ENCODE measurements around the gene KRTAP2-3.

The KRTAP2-3 gene

DNA sequence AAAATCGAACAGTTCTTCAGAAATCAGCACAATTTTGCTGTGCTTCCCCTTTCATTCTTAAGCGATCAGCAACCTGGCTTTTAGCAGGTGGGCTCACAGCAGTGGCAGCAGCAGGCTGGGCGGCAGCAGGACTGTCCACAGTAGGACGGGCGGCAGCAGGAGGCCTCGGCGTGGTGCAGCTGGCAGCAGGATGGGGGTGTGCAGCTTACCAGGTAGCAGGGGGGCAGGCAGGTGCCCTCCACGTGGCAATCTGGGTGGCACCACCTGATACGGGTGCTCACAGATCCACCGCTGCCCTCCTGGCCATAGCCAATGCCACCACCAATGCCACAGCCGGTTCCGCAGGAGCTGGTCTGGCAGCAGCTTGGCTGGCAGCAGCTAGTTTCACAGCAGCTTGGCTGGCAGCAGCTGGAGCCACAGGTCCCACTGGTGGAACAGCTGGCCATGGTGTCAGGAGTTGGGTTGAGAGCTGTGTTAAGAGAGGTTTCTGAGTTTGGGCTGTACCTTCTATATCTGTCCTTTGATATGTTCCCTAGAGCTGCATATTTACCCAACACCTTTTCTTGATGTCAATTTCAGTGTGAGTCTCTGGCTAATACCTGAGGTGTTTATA is 30.2 kb downstream of the KRTAP2-3 start, which contains the start of gene KRTAP1-4:
KRTAP1-4 (minus strand) TSS at position 563 of the 613 bp plus-strand sequence; CDS start at position 446, 117 bp downstream.
- no peak for DNase-seq
- Histone ChIP-seq H3K4me1 (ENCODE audit: control insufficient read depth, insufficient read depth, low read length, poor library complexity, severe bottlenecking) (no peaks in the 10 kb centered on the region), H3K27ac (ENCODE audit: insufficient read depth, low read length, poor library complexity, severe bottlenecking) (no peak within 1 kb of the TSS), H3K27me3 (replicated peaks; ENCODE audit: control insufficient read depth, insufficient read depth, low read length, poor library complexity, severe bottlenecking) (no peaks in the 10 kb centered on the region), H3K36me3 (ENCODE audit: control insufficient read depth, insufficient read depth, low read length) (no peaks in the 10 kb centered on the region), H3K9me3 (ENCODE audit: control insufficient read depth, low read length) (no peaks in the 10 kb centered on the region), H3K4me3 (ENCODE audit: insufficient read depth, low read depth, low read length, poor library complexity, severe bottlenecking) (no peak within 1 kb of the TSS)

DNA sequence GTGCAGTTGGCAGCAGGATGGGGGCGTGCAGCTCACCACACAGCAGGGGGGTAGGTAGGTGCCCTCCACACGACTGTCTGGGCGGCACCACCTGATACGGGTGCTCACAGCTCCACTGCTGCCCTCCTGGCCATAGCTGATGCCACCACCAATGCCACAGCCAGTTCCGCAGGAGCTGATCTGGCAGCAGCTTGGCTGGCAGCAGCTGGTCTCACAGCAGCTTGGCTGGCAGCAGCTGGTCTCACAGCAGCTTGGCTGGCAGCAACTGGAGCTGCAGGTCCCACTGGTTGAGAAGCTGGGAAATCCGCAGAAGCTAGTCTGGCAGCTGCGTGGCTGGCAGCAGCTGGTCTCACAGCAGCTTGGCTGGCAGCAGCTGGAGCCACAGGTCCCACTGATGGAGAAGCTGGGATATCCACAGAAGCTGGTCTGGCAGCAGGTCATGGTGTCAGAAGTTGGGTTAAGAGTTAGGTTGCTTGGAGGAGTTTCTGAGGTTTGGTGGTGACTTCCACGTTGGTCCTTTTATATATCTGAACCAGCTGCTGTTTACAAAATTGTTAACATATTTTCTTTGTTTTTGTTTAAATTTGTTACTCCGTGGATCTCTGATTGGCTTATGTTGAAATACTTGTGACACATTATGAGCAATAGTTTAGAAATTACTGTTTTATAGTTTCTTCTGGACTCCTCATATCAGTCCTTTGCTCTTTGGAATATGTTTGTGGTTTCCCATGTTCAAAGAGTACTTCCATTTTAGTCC is 33.0 kb downstream of the KRTAP2-3 start, which contains the start of gene KRTAP1-5:
KRTAP1-5 (minus strand) TSS at position 494 of the 757 bp plus-strand sequence; CDS start at position 441, 53 bp downstream.
- Histone ChIP-seq H3K4me1 (ENCODE audit: control insufficient read depth, insufficient read depth, low read length, poor library complexity, severe bottlenecking) (no peaks in the 10 kb centered on the region), H3K9me3 (ENCODE audit: control insufficient read depth, low read length) (no peaks in the 10 kb centered on the region), H3K4me3 (ENCODE audit: insufficient read depth, low read depth, low read length, poor library complexity, severe bottlenecking) (no peak within 1 kb of the TSS), H3K27me3 (replicated peaks; ENCODE audit: control insufficient read depth, insufficient read depth, low read length, poor library complexity, severe bottlenecking) (no peaks in the 10 kb centered on the region), H3K36me3 (ENCODE audit: control insufficient read depth, insufficient read depth, low read length) (no peaks in the 10 kb centered on the region), H3K27ac (ENCODE audit: insufficient read depth, low read length, poor library complexity, severe bottlenecking) (no peak within 1 kb of the TSS)
- no peak for DNase-seq

DNA sequence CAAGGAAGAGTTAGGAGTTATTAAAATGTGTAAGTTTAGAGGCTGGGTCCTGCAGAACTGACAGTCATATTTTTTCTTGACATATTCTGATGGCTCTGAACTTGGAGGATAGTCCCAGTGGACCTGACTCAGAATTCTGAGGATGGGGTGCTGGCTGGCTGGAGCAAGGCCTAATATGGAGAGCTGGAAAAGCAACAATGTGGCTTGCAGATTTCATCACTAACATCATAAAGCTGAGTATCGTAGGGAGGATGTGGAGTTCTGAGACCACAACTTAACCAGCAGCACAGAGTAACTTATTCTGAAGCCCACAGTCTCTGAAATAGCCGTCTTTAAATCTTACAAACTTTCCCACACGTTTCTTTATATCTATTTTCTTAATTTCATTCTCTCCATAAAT is 35.2 kb downstream of the KRTAP2-3 start:
- no peak for DNase-seq

DNA sequence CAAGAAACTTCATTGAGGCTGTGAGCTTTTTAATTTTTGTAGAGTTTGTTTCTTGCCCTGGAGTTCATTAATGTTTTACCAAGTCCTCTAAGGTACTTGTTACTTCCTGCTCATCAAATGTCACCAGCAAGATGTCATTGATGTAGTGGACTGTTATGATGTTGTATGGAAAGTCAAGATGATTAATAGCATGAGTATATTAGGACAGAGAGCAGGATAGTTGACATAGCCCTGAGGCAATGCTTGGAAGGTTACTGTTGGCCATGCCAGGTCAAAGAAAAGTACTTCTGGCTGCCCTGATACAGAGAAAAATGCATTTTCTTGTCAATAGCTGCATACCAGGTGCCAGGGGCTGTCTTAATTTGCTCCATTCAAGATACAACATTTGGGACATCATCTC is 39.6 kb downstream of the KRTAP2-3 start:
- no peak overlapping the region for H3K27ac ChIP-seq (ENCODE audit: insufficient read depth, low read length, poor library complexity, severe bottlenecking)
- no peaks in the 10 kb centered on the region for H3K27me3 ChIP-seq (replicated peaks; ENCODE audit: control insufficient read depth, insufficient read depth, low read length, poor library complexity, severe bottlenecking)
- DNase-seq: no peak
- H3K9me3 ChIP-seq (ENCODE audit: control insufficient read depth, low read length): no peaks in the 10 kb centered on the region
- H3K4me3 ChIP-seq (ENCODE audit: insufficient read depth, low read depth, low read length, poor library complexity, severe bottlenecking): no peak overlapping the region
- no peaks in the 10 kb centered on the region for H3K4me1 ChIP-seq (ENCODE audit: control insufficient read depth, insufficient read depth, low read length, poor library complexity, severe bottlenecking)
- no peaks in the 10 kb centered on the region for H3K36me3 ChIP-seq (ENCODE audit: control insufficient read depth, insufficient read depth, low read length)

More for the DNA sequence above, 35.2 kb downstream of the KRTAP2-3 start:
- no peaks in the 10 kb centered on the region for H3K27me3 ChIP-seq (replicated peaks; ENCODE audit: control insufficient read depth, insufficient read depth, low read length, poor library complexity, severe bottlenecking)
- H3K36me3 ChIP-seq (ENCODE audit: control insufficient read depth, insufficient read depth, low read length): no peaks in the 10 kb centered on the region
- H3K9me3 ChIP-seq (ENCODE audit: control insufficient read depth, low read length): no peaks in the 10 kb centered on the region
- H3K4me1 ChIP-seq (ENCODE audit: control insufficient read depth, insufficient read depth, low read length, poor library complexity, severe bottlenecking): no peaks in the 10 kb centered on the region
- no peak overlapping the region for H3K4me3 ChIP-seq (ENCODE audit: insufficient read depth, low read depth, low read length, poor library complexity, severe bottlenecking)
- H3K27ac ChIP-seq (ENCODE audit: insufficient read depth, low read length, poor library complexity, severe bottlenecking): no peak overlapping the region

DNA sequence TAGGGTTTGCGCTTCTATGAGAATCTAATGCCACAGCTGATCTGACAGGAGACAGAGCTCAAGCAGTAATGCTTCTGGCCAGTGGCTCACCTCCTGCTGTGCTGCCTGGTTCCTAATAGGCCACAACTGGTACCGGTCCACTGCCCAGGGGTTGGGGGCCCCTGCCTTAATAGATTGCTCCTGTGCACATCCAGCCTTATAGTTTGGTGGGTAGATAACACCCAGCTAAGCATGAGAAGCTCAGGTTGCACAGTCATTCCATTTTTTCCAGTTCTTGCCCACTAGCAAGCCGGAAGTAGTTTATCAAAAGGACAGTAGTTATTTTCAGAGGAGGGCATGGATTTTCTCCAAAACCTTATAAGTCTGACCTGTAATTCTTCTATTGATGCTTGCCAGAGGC is 40.5 kb downstream of the KRTAP2-3 start:
- Histone ChIP-seq H3K9me3 (ENCODE audit: control insufficient read depth, low read length) (no peaks in the 10 kb centered on the region), H3K27ac (ENCODE audit: insufficient read depth, low read length, poor library complexity, severe bottlenecking) (no peak overlapping the region), H3K27me3 (replicated peaks; ENCODE audit: control insufficient read depth, insufficient read depth, low read length, poor library complexity, severe bottlenecking) (no peaks in the 10 kb centered on the region), H3K4me3 (ENCODE audit: insufficient read depth, low read depth, low read length, poor library complexity, severe bottlenecking) (no peak overlapping the region), H3K4me1 (ENCODE audit: control insufficient read depth, insufficient read depth, low read length, poor library complexity, severe bottlenecking) (no peaks in the 10 kb centered on the region), H3K36me3 (ENCODE audit: control insufficient read depth, insufficient read depth, low read length) (no peaks in the 10 kb centered on the region)
- no peak for DNase-seq

- no peaks in the 10 kb centered on the region for H3K4me1 ChIP-seq (ENCODE audit: control insufficient read depth, insufficient read depth, low read length, poor library complexity, severe bottlenecking)
- H3K27me3 ChIP-seq (replicated peaks; ENCODE audit: control insufficient read depth, insufficient read depth, low read length, poor library complexity, severe bottlenecking): no peaks in the 10 kb centered on the region
- H3K9me3 ChIP-seq (ENCODE audit: control insufficient read depth, low read length): no peaks in the 10 kb centered on the region
- no peaks in the 10 kb centered on the region for H3K36me3 ChIP-seq (ENCODE audit: control insufficient read depth, insufficient read depth, low read length)
- no peak overlapping the region for H3K4me3 ChIP-seq (ENCODE audit: insufficient read depth, low read depth, low read length, poor library complexity, severe bottlenecking)
- no peak overlapping the region for H3K27ac ChIP-seq (ENCODE audit: insufficient read depth, low read length, poor library complexity, severe bottlenecking)
- DNase-seq: no peak
Measured at GRCh38 chr17:41018541-41018940, 41.4 kb downstream of the KRTAP2-3 start.

GRCh38 chr17:41016578-41017215 is 43.2 kb downstream of the KRTAP2-3 start:
- Histone ChIP-seq H3K27me3 (replicated peaks; ENCODE audit: control insufficient read depth, insufficient read depth, low read length, poor library complexity, severe bottlenecking) (no peaks in the 10 kb centered on the region), H3K9me3 (ENCODE audit: control insufficient read depth, low read length) (no peaks in the 10 kb centered on the region), H3K4me1 (ENCODE audit: control insufficient read depth, insufficient read depth, low read length, poor library complexity, severe bottlenecking) (no peaks in the 10 kb centered on the region), H3K4me3 (ENCODE audit: insufficient read depth, low read depth, low read length, poor library complexity, severe bottlenecking) (no peak overlapping the region), H3K27ac (ENCODE audit: insufficient read depth, low read length, poor library complexity, severe bottlenecking) (no peak overlapping the region), H3K36me3 (ENCODE audit: control insufficient read depth, insufficient read depth, low read length) (no peaks in the 10 kb centered on the region)
- no peak for DNase-seq

- DNase-seq: no peak
- H3K4me3 ChIP-seq (ENCODE audit: insufficient read depth, low read depth, low read length, poor library complexity, severe bottlenecking): no peak overlapping the region
- no peaks in the 10 kb centered on the region for H3K36me3 ChIP-seq (ENCODE audit: control insufficient read depth, insufficient read depth, low read length)
- H3K9me3 ChIP-seq (ENCODE audit: control insufficient read depth, low read length): no peaks in the 10 kb centered on the region
- H3K4me1 ChIP-seq (ENCODE audit: control insufficient read depth, insufficient read depth, low read length, poor library complexity, severe bottlenecking): no peaks in the 10 kb centered on the region
- no peaks in the 10 kb centered on the region for H3K27me3 ChIP-seq (replicated peaks; ENCODE audit: control insufficient read depth, insufficient read depth, low read length, poor library complexity, severe bottlenecking)
- H3K27ac ChIP-seq (ENCODE audit: insufficient read depth, low read length, poor library complexity, severe bottlenecking): no peak overlapping the region
Measured at GRCh38 chr17:41015454-41015853, 44.5 kb downstream of the KRTAP2-3 start.

- H3K36me3 ChIP-seq (ENCODE audit: control insufficient read depth, insufficient read depth, low read length): no peaks in the 10 kb centered on the region
Measured at GRCh38 chr17:41013606-41014005, 46.3 kb downstream of the KRTAP2-3 start.

GRCh38 chr17:41013181-41013580 is 46.7 kb downstream of the KRTAP2-3 start:
- Histone ChIP-seq H3K27me3 (replicated peaks; ENCODE audit: control insufficient read depth, insufficient read depth, low read length, poor library complexity, severe bottlenecking) (no peaks in the 10 kb centered on the region), H3K4me1 (ENCODE audit: control insufficient read depth, insufficient read depth, low read length, poor library complexity, severe bottlenecking) (no peaks in the 10 kb centered on the region), H3K9me3 (ENCODE audit: control insufficient read depth, low read length) (no peaks in the 10 kb centered on the region), H3K27ac (ENCODE audit: insufficient read depth, low read length, poor library complexity, severe bottlenecking) (no peak overlapping the region), H3K4me3 (ENCODE audit: insufficient read depth, low read depth, low read length, poor library complexity, severe bottlenecking) (no peak overlapping the region), H3K36me3 (ENCODE audit: control insufficient read depth, insufficient read depth, low read length) (no peaks in the 10 kb centered on the region)
- no peak for DNase-seq

More at GRCh38 chr17:41013606-41014005, 46.3 kb downstream of the KRTAP2-3 start:
- no peak overlapping the region for H3K4me3 ChIP-seq (ENCODE audit: insufficient read depth, low read depth, low read length, poor library complexity, severe bottlenecking)
- H3K4me1 ChIP-seq (ENCODE audit: control insufficient read depth, insufficient read depth, low read length, poor library complexity, severe bottlenecking): no peaks in the 10 kb centered on the region
- DNase-seq: no peak
- H3K27ac ChIP-seq (ENCODE audit: insufficient read depth, low read length, poor library complexity, severe bottlenecking): no peak overlapping the region
- no peaks in the 10 kb centered on the region for H3K27me3 ChIP-seq (replicated peaks; ENCODE audit: control insufficient read depth, insufficient read depth, low read length, poor library complexity, severe bottlenecking)
- no peaks in the 10 kb centered on the region for H3K9me3 ChIP-seq (ENCODE audit: control insufficient read depth, low read length)
